Activated effector memory CD4-positive, alpha-beta T cell treated with anti-CD3 and anti-CD28 coated beads, Interleukin-2, amount 50 U/mL, for 16 hours (primary cell): ENCODE data around the gene ZNF727.
"Not testable (repeated sequence)": the region's sequence is repeated elsewhere in the genome, so short reads cannot be mapped to it uniquely, and the experiment has no call there.

Source experiments
- DNase-seq: peaks from one replicate; pipeline ENCODE4 v3.0.0-alpha.2; 2020

The ZNF727 gene

GRCh38 chr7:64045301-64046040, at the start of gene ZNF727:
Gene ZNF727, plus strand, starts transcription at chr7:64045434. Its CDS starts 188 bp downstream, at chr7:64045622.
- DNase-seq, result peak; percentile 71

GRCh38 chr7:63998549-63998948, 46.7 kb upstream of the ZNF727 start, which contains the start of gene ZNF722:
Gene ZNF722, plus strand, starts transcription at chr7:63998849. Its CDS starts 113 bp downstream, at chr7:63998962.
- DNase-seq, result no peak

DNA sequence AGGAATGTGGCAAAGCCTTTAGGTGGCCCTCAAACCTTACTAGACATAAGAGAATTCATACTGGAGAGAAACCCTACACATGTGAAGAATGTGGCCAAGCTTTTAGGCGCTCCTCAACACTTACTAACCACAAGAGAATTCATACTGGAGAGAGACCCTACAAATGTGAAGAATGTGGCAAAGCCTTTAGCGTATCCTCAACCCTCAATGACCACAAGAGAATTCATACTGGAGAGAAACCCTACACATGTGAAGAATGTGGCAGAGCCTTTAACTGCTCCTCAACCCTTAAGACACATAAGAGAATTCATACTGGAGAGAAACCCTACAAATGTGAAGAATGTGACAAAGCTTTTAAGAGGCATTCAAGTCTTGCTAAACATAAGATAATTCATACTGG, 29.7 kb upstream of the ZNF727 start:
- not testable (repeated sequence) for DNase-seq

- DNase-seq, result no peak
Measured at GRCh38 chr7:64035388-64035787, 9.8 kb upstream of the ZNF727 start.

DNA sequence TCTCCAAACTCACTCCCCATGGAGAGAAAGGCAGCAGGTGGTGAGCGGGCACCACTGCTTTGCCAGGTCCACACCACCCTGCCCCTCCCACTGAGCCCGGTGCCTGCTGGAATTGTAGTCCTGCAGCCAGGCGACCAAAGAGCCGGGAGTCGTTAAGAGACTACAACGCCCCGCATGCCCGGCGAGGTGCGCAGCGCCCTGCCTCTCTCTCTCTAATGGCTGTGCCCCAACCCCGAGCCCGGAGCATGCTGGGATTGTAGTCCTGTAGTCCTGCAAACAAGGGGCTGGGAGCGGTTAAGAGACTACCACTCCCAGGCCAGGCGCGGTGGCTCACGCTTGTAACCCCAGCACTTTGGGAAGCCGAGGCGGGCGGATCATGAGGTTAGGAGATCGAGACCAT, 8.1 kb upstream of the ZNF727 start:
- DNase-seq, result no peak

GRCh38 chr7:64046041-64046389, 781 bp downstream of the ZNF727 start:
- DNase-seq, result no peak

- DNase-seq, result not testable (repeated sequence)
Measured at GRCh38 chr7:64077837-64078698, 32.8 kb downstream of the ZNF727 start.

DNA sequence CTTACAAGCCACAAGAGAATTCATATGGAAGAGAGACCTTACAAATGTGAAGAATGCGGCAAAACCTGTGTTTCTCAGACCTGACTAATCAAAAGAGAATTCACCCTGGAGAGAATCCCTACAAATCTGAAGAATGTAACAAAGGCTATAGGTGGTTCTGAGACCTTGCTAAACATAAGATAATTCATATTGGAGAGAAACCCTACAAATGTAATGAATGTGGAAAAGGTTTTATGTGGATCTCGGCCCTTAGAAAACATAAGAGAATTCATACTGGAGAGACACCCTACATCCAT, 33.4 kb downstream of the ZNF727 start:
- DNase-seq, result no peak

DNA sequence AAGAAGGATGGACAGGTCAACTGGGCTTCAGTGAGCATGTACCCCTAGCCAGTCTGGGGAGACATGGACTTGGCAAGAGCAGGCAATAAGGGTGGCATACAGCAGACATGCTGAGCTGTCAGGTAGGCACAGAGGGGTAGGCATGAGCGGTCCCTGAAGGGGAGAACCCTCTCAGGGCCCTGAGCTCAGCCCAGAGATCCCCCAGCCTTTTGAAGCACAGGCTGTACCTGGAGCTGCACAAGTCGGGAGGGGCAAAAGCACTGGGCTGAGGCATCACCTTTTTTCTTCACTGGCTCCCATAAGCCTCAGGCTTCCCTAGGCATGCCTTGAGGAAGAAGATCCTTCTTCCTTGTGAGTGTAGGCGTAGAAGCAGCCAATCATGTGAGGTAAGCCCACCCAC, 42.3 kb downstream of the ZNF727 start:
- no peak for DNase-seq

- DNase-seq, result not testable (repeated sequence)
Measured at GRCh38 chr7:64088863-64089262, 43.6 kb downstream of the ZNF727 start.
